ENCODE measurements around the gene VTI1B. TPM values are rescaled to one million over a fixed set of nuclear protein-coding genes. Genes with fewer than 3 reads are reported as not detected.

Gene VTI1B
- total and polyA plus RNA-seq, 12 donors: 52.2 to 108 (median 82.2) TPM

GRCh38 chr14:67653651-67654280 lies 20.7 kb downstream of the VTI1B start:
- intact Hi-C loops (cut with DNase I): no loop called here
- Histone ChIP-seq H3K4me1 (replicated peaks in 1 of 2) (peaks cover 0 to 4% of the 10 kb centered on the region in 2 donors), H3K4me3 (no peak overlapping the region), H3K36me3 (replicated peaks in 1 of 2) (peaks cover 0 to 82% of the 10 kb centered on the region in 2 donors), H3K27me3 (no peaks in the 10 kb centered on the region), H3K9me3 (replicated peaks in 1 of 3) (no peaks in the 10 kb centered on the region), H3K27ac (no peak overlapping the region)
- 66 to 81% (median 73%) methylated on average over 6 of the region's 6 CpGs for WGBS, 4 donors
- TF ChIP-seq POLR2A (IDR thresholded peaks at IDR 0.05): no peak
- no peak for TF ChIP-seq CTCF (IDR thresholded peaks at IDR 0.05)
- no peak for DNase-seq

- no peak for DNase-seq
- Histone ChIP-seq H3K27ac (no peak overlapping the region), H3K4me1 (replicated peaks in 1 of 2) (peaks cover 0 to 7% of the 10 kb centered on the region in 2 donors), H3K27me3 (no peaks in the 10 kb centered on the region), H3K4me3 (no peak overlapping the region), H3K9me3 (replicated peaks in 1 of 3) (no peaks in the 10 kb centered on the region), H3K36me3 (replicated peaks in 1 of 2) (peaks cover 0 to 92% of the 10 kb centered on the region in 2 donors)
- WGBS, 4 donors: 88 to 95% (median 92%) methylated on average over 1 of the region's 1 CpG
- intact Hi-C loops (cut with DNase I): no loop called here
- TF ChIP-seq CTCF (IDR thresholded peaks at IDR 0.05): no peak
- TF ChIP-seq POLR2A (IDR thresholded peaks at IDR 0.05): no peak
These were observed 22.2 kb downstream of the VTI1B start for GRCh38 chr14:67652189-67652588.

GRCh38 chr14:67650694-67651093 lies 23.7 kb downstream of the VTI1B start:
- H3K27me3 ChIP-seq: no peaks in the 10 kb centered on the region
- 77 to 98% (median 86%) methylated on average over 2 of the region's 2 CpGs for WGBS, 4 donors
- H3K9me3 ChIP-seq (replicated peaks in 1 of 3): no peaks in the 10 kb centered on the region
- H3K27ac ChIP-seq: no peak overlapping the region
- DNase-seq: no peak
- H3K36me3 ChIP-seq (replicated peaks in 1 of 2): peaks cover 0 to 94% of the 10 kb centered on the region in 2 donors
- peaks cover 0 to 7% of the 10 kb centered on the region in 2 donors for H3K4me1 ChIP-seq (replicated peaks in 1 of 2)
- no peak overlapping the region for H3K4me3 ChIP-seq
- intact Hi-C loops (cut with DNase I): no loop called here
- TF ChIP-seq POLR2A (IDR thresholded peaks at IDR 0.05): no peak
- TF ChIP-seq CTCF (IDR thresholded peaks at IDR 0.05): no peak

GRCh38 chr14:67650151-67650550 lies 24.3 kb downstream of the VTI1B start:
- TF ChIP-seq CTCF (IDR thresholded peaks at IDR 0.05) (no peak), POLR2A (IDR thresholded peaks at IDR 0.05) (no peak)
- no peak overlapping the region for H3K27ac ChIP-seq
- DNase-seq: no peak

More at GRCh38 chr14:67650151-67650550, 24.3 kb downstream of the VTI1B start:
- H3K27me3 ChIP-seq: no peaks in the 10 kb centered on the region
- WGBS, 4 donors: 80 to 97% (median 86%) methylated on average over 1 of the region's 1 CpG
- peaks cover 0 to 7% of the 10 kb centered on the region in 2 donors for H3K4me1 ChIP-seq (replicated peaks in 1 of 2)
- peaks cover 0 to 90% of the 10 kb centered on the region in 2 donors for H3K36me3 ChIP-seq (replicated peaks in 1 of 2)
- H3K4me3 ChIP-seq: no peak overlapping the region
- intact Hi-C loops (cut with DNase I): no loop called here
- H3K9me3 ChIP-seq (replicated peaks in 1 of 3): no peaks in the 10 kb centered on the region
